Small intestine (tissue), 7 donors: Measurements from ENCODE around the gene DNASE1. TPM values are rescaled to one million over a fixed set of nuclear protein-coding genes. Genes with fewer than 3 reads are reported as not detected.

ENCODE experiments used
- DNase-seq, 2 donors: peaks; one replicate each; pipeline versions ENCODE4 v3.0.0 to v3.0.0-alpha.2; 2013
- FAIRE-seq: peaks from 2 replicates; lab custom pipeline; 2012; peaks lifted over from hg19 to GRCh38; lab: Jason Lieb, UNC
- H3K27ac ChIP-seq, 3 donors: one replicate each; pipeline ENCODE4 v1.5.1; 2013; ENCODE audit warnings: low read length in 2 of 3, mild to moderate bottlenecking in 2 of 3, control low read depth in 1 of 3, inconsistent platforms in 1 of 3, low read depth in 1 of 3, moderate library complexity in 1 of 3
- H3K27me3 ChIP-seq, 3 donors: one replicate each; pipeline ENCODE4 v1.6.1; 2013; ENCODE audit warnings: low read length in 3 of 3, inconsistent platforms in 1 of 3; ENCODE audit not compliant: control insufficient read depth in 3 of 3, insufficient read depth in 3 of 3
- H3K36me3 ChIP-seq, 3 donors: one replicate each; pipeline ENCODE4 v1.6.1; 2013; ENCODE audit warnings: low read length in 3 of 3, inconsistent platforms in 1 of 3, low read depth in 1 of 3, mild to moderate bottlenecking in 1 of 3, moderate library complexity in 1 of 3; ENCODE audit not compliant: control insufficient read depth in 3 of 3, insufficient read depth in 2 of 3
- H3K4me1 ChIP-seq, 3 donors: one replicate each; pipeline ENCODE4 v1.6.1; 2013; ENCODE audit warnings: low read length in 2 of 3, inconsistent platforms in 1 of 3, low read depth in 1 of 3, mild to moderate bottlenecking in 1 of 3, moderate library complexity in 1 of 3; ENCODE audit not compliant: control insufficient read depth in 3 of 3, insufficient read depth in 2 of 3
- H3K4me3 ChIP-seq, 3 donors: one replicate each; pipeline ENCODE4 v1.5.1; 2013; ENCODE audit warnings: low read length in 3 of 3, control low read depth in 1 of 3, inconsistent platforms in 1 of 3, low read depth in 1 of 3, mild to moderate bottlenecking in 1 of 3, moderate library complexity in 1 of 3
- H3K9me3 ChIP-seq, 2 donors: one replicate each; pipeline ENCODE4 v1.6.1; 2013; ENCODE audit warnings: low read depth in 1 of 2, low read length in 1 of 2; ENCODE audit not compliant: control insufficient read depth in 2 of 2, insufficient read depth in 1 of 2
- whole genome bisulfite sequencing, 3 donors: extraction: QIAGEN DNeasy Blood & Tissue Kit; methylation state at CpG; one replicate each; pipeline ENCODE4 v1.1.7; 2013; 5-methylcytosine and 5-hydroxymethylcytosine counted together
- polyA plus RNA-seq, 4 donors: library from polyadenylated mRNA; stranded (reverse) in 3 of 4; unstranded in 1 of 4; fragments of 200-250 nt in 3 of 4; fragments of 120-200 nt in 1 of 4; gene quantifications; one replicate each; pipeline versions ENCODE4 v1.2.1 to v1.2.3, GENCODE V29; 2013
- donor health status: healthy with polysubstance abuse.
- donor health status: control.
- donor health status: control.
- donor health status: Bipolar disorder and iron deficiency.
- donor health status: healthy.

DNASE1 gene
- polyA plus RNA-seq, 4 donors = 75.4 to 428 (median 269) TPM

DNA sequence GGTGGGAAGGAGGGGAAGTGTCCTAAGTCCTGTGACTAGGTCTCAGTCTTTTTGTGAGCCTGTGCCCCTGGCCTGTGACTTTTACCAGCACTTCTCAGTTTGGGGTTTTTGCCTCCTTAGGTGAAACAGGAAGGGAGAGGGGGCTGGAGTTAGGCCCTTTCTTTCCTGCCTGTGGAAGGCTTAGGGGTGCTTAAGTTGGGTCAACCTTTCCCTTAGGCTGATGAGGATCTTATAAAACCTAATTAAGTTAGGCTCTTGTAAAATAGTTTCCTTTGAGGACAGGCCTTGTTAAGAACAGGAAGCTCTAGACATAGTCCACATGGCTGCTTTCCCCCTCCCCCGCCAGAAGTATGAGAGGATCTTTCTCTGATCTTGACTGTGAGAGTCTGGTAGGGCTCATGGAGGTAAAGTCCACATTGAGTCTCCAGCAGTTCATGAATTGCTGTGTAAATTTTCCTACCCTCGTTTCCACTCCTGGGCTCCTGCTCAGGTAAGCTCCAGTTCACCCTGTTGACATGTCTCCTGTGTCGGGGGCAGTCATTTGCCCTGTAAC lies 17.0 kb upstream of the DNASE1 start:
- no peaks in the 10 kb centered on the region for H3K27me3 ChIP-seq
- H3K4me3 ChIP-seq = no peak overlapping the region
- WGBS, 3 donors = 23 to 38% (median 28%) methylated on average over 3 of the region's 3 CpGs
- DNase-seq = peak; percentile 86 to 88
- H3K9me3 ChIP-seq = no peaks in the 10 kb centered on the region
- no peak for FAIRE-seq
- peaks cover 0 to 20% (median 0%) of the 10 kb centered on the region in 3 donors for H3K36me3 ChIP-seq
- H3K27ac ChIP-seq = peak overlapping the region; percentile 43 to 86 (median 75)
- peaks cover 12 to 54% (median 12%) of the 10 kb centered on the region in 3 donors for H3K4me1 ChIP-seq

DNA sequence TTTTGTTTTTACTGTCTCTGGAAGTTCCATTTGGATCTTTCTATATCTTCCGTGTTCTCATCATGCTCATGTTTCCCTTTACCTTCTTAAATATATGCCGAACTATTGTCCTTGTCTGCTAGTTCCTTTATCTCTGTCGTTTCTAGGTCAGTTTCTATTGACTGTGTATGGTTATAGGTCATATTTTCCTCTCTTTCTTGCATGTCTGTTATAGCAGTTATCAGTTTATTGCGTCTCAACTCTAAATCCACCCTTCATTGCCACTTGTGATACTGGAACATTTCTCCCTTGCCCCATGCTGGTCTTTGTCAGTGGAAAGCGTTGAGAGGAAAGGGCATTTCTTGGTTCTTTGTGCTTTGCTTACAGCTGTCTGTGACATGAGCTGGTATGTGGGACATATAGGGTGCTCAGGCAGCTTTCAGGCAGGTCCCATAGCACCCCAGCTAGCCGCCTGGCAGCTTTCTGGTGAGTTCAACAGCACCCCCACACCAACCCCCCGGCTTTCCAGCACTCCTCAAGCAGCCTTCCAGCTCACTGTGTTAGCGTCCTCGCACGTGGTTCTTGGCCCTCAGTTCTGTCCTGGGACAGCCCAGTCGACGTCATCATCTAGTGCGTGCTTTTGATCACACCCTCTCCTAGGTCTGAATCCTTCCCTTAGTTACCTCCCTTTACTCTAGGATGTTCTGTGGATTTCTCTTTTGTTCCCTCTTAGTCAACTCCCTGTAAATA lies 15.4 kb upstream of the DNASE1 start:
- no peaks in the 10 kb centered on the region for H3K9me3 ChIP-seq
- H3K27me3 ChIP-seq = no peaks in the 10 kb centered on the region
- FAIRE-seq = no peak
- 58 to 82% (median 63%) methylated on average over 13 of the region's 13 CpGs for WGBS, 3 donors
- H3K4me1 ChIP-seq = peaks cover 12 to 65% (median 14%) of the 10 kb centered on the region in 3 donors
- no peak overlapping the region for H3K4me3 ChIP-seq
- peaks cover 0 to 35% (median 2%) of the 10 kb centered on the region in 3 donors for H3K36me3 ChIP-seq
- peak overlapping the region in 2 of 3 donors; percentile 73 to 86 for H3K27ac ChIP-seq
- DNase-seq = peak; percentile 58 to 73

DNA sequence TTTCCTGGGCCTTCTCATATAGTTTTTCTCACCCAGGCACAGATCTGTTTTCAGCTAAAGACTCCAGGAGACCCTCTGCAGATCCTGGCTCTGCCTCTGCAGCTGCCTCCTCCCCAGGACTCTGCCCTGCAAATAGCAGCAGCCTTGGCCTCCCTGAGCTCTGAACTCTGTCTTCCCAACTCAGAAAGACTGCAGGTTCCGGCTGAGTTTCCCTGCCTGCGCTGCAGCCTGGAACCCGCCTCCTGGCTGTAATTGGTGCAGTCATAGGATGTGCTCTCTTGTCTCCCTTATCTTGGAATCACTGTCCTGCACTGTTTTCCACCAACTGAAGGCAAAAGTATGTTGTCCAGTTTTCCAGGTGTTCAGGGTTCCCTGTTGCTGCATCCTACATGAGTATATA lies 14.3 kb upstream of the DNASE1 start:
- no peaks in the 10 kb centered on the region for H3K9me3 ChIP-seq
- WGBS, 3 donors = 13 to 60% (median 40%) methylated on average over 3 of the region's 3 CpGs
- DNase-seq (peak; percentile 75 to 78), FAIRE-seq (no peak)
- H3K36me3 ChIP-seq = peaks cover 0 to 45% (median 2%) of the 10 kb centered on the region in 3 donors
- H3K4me1 ChIP-seq = peaks cover 12 to 71% (median 14%) of the 10 kb centered on the region in 3 donors
- peak overlapping the region in 2 of 3 donors; percentile 17 to 86 for H3K27ac ChIP-seq
- H3K27me3 ChIP-seq = no peaks in the 10 kb centered on the region
- no peak overlapping the region for H3K4me3 ChIP-seq

DNA sequence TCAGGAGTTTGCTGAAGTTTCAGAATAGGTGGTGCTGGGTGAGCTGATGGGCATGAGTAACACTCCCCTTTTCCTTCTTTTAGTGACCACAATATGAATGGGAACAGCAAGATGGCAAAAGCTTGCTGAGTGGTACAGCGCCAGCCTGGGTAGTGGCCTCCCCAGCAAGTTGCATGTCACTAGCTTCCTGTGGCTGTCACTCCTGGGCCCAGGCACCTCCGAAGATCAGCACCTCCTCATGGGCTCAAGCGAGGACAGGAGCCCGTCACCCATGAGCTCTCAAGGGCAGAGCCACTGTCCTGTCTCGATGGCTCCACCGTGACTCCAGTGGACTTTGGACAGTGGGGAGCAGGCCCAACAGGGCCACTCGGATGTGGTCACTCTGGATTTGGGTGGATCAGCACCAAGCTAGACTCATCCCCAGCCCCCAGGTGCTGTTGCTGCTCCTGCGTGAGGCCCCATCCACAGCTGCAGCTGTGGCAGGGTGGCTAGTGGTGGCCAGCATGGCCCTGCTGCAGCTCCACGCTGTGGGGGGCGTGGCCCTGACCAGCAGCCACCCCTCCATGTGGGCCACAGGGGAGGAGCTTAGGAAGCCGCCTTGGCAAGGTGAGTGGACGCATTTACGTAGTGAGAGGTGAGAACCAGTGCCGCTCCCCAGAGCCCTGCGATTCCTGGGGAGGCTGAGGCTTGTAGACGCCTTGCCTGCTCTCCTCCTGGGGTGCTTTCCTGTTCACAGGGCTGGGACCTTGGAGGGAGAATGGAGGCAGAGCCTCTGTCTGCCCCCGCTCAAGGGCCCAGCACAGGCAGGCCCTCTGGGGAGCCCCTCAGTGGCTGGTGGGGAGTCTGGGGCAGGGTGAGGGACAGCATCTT lies 13.6 kb upstream of the DNASE1 start:
- FAIRE-seq (no peak), DNase-seq (no peak)
- 78 to 93% (median 91%) methylated on average over 17 of the region's 17 CpGs for WGBS, 3 donors
- H3K4me3 ChIP-seq = no peak overlapping the region
- peak overlapping the region in 1 of 3 donors; percentile 86 for H3K27ac ChIP-seq
- H3K36me3 ChIP-seq = peaks cover 0 to 51% (median 2%) of the 10 kb centered on the region in 3 donors
- no peaks in the 10 kb centered on the region for H3K9me3 ChIP-seq
- H3K27me3 ChIP-seq = no peaks in the 10 kb centered on the region
- H3K4me1 ChIP-seq = peaks cover 14 to 78% (median 14%) of the 10 kb centered on the region in 3 donors

DNA sequence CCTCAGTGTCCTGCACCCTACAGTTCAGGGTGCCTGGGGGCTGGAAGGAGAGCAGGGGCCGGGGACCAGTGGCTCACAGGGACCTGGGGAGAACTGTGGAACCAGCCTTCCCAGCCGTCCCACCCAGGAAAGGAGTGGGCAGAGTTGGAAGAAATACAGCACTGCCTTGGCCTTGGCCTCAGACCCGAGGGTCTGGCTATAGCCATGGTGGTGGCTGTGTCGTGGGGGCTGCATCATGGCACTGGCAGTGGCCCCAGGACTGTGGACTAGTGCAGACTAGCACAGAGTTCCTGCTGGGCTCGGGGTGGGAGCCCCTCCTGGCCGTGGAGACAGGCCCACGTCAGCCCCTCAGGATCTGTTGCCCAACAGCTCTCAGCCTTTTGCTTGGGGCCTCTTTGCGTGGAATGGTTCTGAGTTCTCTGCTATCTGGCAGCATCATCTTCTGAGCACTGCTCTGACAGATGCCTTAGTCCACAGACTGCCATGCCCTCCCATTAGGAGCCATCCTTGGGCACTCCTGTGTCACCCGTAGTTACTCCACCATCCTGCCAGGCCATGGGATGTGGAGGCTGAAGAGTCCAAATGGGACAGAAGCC lies 12.6 kb upstream of the DNASE1 start:
- peaks cover 18 to 87% (median 19%) of the 10 kb centered on the region in 3 donors for H3K4me1 ChIP-seq
- DNase-seq (no peak), FAIRE-seq (no peak)
- peak overlapping the region in 1 of 3 donors; percentile 86 for H3K27ac ChIP-seq
- no peaks in the 10 kb centered on the region for H3K27me3 ChIP-seq
- 93 to 95% (median 94%) methylated on average over 9 of the region's 9 CpGs for WGBS, 3 donors
- H3K36me3 ChIP-seq = peaks cover 0 to 53% (median 2%) of the 10 kb centered on the region in 3 donors
- H3K9me3 ChIP-seq = no peaks in the 10 kb centered on the region
- no peak overlapping the region for H3K4me3 ChIP-seq

DNA sequence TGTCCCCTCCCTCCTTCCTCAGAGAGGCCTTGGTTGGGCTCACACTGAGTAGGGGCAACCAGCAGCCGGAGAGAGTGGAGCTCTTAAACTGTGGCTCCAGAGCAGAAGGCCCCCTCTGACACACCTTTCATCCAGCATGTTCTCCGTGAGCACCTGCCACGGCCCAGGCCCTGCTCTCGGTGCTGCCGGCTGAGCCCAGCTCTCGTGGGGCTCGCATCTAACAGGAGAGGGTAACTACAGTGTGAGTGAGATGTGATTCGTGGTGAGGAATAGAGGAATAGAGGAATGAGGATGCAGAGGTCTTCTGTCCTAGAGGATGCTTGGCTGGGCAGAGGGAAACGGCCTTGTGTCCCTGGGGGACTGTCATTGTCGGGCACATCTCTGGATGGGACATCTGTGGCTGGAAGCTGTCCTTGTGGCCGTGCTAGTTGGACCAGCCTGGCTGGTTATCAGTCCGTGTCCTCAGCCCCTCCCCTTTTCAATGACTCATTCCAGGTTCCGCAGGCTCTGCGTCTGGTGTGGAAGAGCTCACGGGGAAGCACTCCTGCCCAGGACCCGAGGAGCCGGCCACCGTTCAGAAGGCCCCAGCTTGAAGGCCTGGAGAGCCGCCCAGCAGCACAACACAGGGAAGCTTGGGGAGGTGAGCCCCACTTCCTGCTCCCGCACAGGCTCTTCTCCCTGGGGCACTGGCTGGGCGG lies 11.9 kb upstream of the DNASE1 start:
- Histone ChIP-seq H3K4me1 (peaks cover 14 to 87% (median 14%) of the 10 kb centered on the region in 3 donors), H3K4me3 (peak overlapping the region in 1 of 3 donors; percentile 40), H3K36me3 (peaks cover 0 to 53% (median 2%) of the 10 kb centered on the region in 3 donors), H3K9me3 (no peaks in the 10 kb centered on the region), H3K27me3 (no peaks in the 10 kb centered on the region), H3K27ac (peak overlapping the region in 1 of 3 donors; percentile 86)
- peak; percentile 87 to 88 for DNase-seq
- 38 to 70% (median 62%) methylated on average over 21 of the region's 21 CpGs for whole genome bisulfite sequencing, 3 donors
- no peak for FAIRE-seq

DNA sequence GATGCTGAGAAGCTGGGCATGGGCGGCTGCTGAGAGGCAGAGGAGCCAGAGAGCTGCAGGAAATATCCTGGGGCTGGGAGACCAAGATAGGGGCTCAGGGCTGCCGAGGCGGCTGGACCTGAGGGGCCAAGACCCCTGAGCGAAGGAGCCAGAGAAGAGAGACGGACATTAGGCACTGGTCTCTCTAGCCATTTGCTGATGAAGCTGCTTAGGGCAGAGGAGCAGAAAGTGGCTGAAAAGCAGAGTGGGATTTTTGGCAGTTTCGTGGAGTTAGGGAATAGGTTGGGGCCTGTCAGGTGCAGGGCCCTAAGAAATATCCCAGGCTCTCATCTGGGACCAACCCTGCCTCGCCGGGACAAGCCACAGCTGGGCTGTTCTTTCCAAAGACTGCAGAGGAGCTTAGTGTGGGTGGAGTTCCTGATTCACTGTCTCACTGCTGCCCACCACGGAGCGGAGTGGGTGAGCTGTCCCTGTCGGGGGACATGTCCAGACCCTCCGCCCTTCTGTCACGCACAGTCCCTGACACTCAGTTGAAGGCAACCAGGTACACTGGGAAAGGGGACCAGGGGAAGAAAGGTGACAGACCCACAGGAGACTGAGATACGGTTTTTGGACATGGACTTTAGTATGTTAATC lies 11.3 kb upstream of the DNASE1 start:
- no peak for DNase-seq
- WGBS, 3 donors = 81 to 89% (median 88%) methylated on average over 14 of the region's 14 CpGs
- Histone ChIP-seq H3K27ac (peak overlapping the region in 1 of 3 donors; percentile 86), H3K4me3 (peak overlapping the region in 1 of 3 donors; percentile 40), H3K36me3 (peaks cover 0 to 58% (median 2%) of the 10 kb centered on the region in 3 donors), H3K27me3 (no peaks in the 10 kb centered on the region), H3K4me1 (peaks cover 10 to 87% (median 14%) of the 10 kb centered on the region in 3 donors), H3K9me3 (no peaks in the 10 kb centered on the region)
- no peak for FAIRE-seq
